Right ventricle myocardium inferior (tissue), 1 donor: ENCODE measurements around the gene MEAK7. TPM values are rescaled to one million over a fixed set of nuclear protein-coding genes. Genes with fewer than 3 reads are reported as not detected.

ENCODE experiments used
- ATAC-seq: fragments of 200-7000 bp; cut with Tn5 transposase; one replicate; pipeline ENCODE4 v1.9.1; 2020; ENCODE audit warnings: mild to moderate bottlenecking, moderate library complexity
- DNase-seq: peaks from one replicate; pipeline ENCODE4 v3.0.0; 2021; ENCODE audit errors: missing footprints
- intact Hi-C: fragments of 100-400 bp; cut with DNase I; formaldehyde crosslinking; loops from one replicate; pipeline ENCODE4 v1.11.0; 2022
- long read RNA-seq: library from polyadenylated mRNA; unstranded; transcript quantifications from one replicate; pipeline ENCODE4 v2.0.0, GENCODE V29; 2021
- total RNA-seq: library from RNA; stranded (reverse); fragmentation: NEBNext Ultra II Directional; extraction: Animal tissue kit (Norgen Biotek cat#: 25700); gene quantifications from one replicate; pipeline ENCODE4 v1.2.1, GENCODE V29; 2021
- donor health status: DM: no; HTN: yes; CAD: no; lungs with severe emphysema.

The MEAK7 gene, protein sequence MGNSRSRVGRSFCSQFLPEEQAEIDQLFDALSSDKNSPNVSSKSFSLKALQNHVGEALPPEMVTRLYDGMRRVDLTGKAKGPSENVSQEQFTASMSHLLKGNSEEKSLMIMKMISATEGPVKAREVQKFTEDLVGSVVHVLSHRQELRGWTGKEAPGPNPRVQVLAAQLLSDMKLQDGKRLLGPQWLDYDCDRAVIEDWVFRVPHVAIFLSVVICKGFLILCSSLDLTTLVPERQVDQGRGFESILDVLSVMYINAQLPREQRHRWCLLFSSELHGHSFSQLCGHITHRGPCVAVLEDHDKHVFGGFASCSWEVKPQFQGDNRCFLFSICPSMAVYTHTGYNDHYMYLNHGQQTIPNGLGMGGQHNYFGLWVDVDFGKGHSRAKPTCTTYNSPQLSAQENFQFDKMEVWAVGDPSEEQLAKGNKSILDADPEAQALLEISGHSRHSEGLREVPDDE
- total RNA-seq = 7.4 TPM
- long read RNA-seq, full-length matches to known transcripts = 1 of 1 reads
- long read RNA-seq, partial matches to known transcripts = 0 of 1 reads
- long read RNA-seq, other reads (novel, unspliced or antisense) = 0 of 1 reads

DNA sequence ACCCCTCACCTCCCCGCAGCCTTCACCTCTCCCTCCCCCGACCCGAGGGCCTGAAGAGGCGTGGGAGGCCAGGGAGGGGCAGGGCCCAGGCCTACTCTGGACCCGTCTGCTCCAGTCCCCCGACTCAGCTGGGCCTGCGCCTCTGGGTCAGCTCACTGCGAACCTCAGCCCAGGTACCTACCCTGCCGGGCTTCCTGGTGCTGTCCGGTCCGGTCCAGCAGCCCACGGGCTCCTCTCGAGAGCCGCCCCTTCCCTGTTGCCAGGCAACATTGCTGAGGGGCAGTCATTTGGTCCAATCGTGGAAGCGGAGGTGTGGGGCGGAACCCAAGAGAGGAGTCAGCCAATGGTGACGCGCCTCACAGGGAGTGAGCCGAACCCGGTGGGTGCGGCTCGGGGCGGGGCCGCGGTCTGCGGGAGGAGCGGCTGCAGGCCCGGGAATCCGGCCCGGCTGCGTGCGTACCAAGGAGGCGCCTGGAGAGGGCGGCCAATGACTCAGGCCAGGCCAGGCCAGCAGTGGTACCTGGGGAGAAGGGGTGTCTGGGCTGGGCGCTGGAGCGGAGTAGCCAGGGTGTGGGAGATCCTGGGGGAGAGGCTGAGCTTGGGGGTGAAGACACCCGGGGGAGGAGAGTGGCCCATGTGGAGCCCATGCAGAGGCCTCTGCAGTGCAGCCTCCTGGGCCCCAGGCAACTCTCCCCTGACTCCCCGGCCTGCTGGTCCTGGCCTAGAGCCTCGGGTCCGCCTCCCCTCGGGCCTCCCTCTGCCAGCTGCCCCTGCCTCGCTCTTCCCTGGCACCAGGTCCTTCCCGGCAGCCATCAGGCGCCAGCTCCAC, at the start of gene MEAK7:
Gene MEAK7, minus strand, starts transcription at position 240 of the 829 bp plus-strand sequence. CDS start 6,573 bp downstream, outside the sequence.
- DNase-seq (peak; percentile 99), ATAC-seq (peak; percentile 98)
- intact Hi-C loops = loop anchor here (2.0 to 10.0 kb wide), 2 partner anchors 114 to 470 kb away; partner anchors contain the start of gene COTL1

DNA sequence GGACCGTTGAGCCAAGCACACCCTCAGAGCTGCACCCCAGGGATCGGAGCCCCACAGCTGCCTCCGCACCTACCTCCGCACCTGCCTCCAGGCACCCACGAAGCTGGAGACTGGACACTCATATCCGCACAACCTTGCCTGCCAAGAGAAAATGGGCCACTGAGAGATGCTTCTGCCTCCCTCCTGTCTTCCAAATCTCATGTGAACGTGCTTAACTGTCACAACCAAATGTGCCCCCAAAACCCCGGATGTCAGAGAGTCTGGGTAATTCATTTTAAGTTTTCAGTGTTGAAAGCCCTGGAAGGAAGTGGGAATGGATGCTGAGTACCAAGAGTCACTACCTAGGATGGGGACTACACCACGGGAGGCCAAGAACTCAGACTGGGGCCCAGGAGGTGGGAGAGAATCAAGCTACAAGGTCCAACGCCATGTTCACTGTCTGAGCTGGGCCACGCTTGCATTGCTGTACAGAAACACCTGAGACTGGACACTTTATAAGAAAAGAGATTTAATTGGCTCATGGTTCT, 49.5 kb upstream of the MEAK7 start:
- DNase-seq (no peak), ATAC-seq (no peak)
- intact Hi-C loops = no loop called here

DNA sequence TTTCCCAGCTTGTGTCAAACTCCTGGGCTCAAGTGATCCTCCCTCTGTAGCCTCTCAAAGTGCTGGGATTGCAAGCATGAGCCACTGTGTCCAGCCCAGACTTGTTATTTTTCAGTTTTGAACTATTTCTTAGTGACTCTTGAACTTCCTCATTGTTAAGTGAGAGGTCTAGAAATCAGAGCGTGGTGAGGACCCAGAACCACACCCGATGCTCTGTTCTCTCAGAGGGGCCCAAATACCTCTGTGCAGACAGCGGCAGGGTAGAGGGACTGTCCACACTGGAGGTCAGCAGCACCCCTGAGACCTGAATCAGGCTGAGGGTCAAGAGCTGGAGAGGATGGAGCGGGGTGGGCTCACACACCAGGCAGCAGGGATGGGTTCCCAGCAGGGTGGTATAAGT, 47.7 kb upstream of the MEAK7 start:
- no peak for ATAC-seq
- intact Hi-C loops = no loop called here
- DNase-seq = no peak

DNA sequence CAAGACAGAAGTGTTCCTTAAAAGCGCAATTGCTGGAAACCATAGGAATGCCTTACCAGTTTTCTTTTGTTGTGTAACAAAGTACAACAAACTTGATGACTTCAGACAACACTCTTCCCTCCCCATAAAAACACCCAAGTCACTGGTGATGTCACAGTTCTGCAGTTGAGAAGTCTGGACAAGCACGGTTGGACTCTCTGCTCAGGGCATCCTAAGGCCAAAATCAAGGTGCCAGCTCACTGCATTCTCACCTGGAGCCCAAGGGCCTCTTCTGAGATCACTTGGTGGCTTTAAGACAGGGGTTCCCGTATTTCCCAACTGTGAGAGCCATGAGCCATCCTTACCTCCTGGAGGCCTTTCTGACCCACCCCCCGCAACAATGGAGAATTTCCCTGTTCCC, 45.6 kb upstream of the MEAK7 start:
- DNase-seq (no peak), ATAC-seq (no peak)
- intact Hi-C loops = no loop called here

DNA sequence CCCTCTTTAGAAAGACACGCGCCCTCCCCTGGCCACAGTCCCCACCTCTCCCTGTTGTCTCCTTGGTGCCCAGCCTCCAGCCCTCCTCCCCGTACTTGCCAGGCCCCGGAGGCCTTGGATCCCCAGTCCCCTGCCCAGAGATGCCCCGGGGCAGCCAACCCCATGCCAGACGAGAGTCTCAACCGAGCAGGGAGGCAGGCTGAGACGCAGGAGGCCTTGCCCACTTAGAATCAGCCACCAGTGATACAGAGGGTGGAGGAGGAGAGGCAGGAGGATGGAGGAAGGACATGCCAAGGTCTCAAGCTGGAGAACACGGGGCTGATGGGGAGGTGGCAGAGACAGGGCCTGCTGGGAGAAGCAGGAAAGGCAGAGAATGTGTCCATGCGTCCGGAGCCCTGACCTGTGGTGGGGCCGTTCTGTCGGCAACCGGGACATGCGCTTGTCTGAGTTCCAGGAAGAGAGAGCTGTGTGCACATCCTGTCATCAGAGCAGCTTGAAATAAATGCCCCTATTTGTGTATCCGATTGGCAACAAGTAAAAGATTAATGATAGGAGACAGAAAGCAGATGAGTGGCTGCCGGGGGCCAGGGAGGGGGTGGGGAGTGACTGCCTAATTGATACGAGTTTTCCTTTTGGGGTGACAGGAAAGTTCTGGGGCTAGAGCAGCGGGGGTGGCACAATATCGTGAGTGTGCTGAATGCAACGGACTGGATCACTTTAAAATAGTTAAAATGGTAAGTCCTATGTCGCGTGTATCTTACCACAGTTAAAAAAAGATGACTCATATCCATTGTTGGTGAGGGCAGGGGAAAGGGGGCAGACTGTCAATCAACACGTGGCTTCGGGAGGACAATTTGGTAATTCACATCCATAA, 44.7 kb upstream of the MEAK7 start:
- no peak for ATAC-seq
- intact Hi-C loops = no loop called here
- no peak for DNase-seq

DNA sequence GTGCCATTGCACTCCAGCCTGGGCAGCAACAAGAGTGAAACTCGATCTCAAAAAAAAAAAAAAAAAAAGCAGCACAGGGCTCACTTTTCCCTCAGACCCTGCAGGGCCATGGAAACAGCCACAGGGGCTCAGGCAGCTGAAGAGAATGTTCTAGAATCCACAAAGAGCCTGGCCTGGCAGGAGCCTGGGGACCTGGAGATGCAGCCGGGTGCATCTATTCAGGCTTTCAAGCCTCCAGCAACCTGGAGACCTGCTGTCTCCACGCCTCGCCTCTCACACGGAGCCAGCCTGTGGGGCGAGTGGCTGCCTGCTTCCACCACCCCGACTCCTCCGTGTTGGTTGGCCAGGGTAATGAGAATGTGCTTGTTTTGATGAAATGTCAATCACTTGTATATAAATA, 44.0 kb upstream of the MEAK7 start:
- intact Hi-C loops = no loop called here
- ATAC-seq (no peak), DNase-seq (no peak)

DNA sequence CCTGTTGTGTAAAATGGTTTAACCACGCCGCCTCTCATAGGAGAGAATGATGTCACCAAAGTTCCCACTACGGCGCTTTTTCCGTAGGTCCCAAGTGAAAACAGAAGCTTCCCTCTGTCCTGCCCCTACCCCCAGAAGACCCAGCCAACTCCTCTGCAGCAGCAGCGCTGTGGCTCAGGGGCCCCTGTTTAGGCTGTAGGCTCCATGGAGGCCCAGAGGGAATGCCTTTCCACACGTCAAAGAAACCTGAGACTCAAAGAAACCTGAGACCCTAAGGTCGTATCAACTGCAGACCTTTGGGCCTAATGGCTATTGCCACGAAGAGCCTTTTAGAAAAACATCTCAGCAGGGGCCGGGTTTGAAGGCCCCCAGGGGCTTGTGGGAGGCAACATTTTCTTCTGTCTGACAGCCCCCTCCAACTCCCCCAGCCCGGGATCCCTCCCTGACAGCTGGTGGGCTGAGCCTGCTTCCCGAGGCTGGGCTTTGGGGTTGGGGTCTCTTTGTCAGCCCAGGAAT, 43.1 kb upstream of the MEAK7 start:
- ATAC-seq = no peak
- intact Hi-C loops = no loop called here
- DNase-seq = no peak

DNA sequence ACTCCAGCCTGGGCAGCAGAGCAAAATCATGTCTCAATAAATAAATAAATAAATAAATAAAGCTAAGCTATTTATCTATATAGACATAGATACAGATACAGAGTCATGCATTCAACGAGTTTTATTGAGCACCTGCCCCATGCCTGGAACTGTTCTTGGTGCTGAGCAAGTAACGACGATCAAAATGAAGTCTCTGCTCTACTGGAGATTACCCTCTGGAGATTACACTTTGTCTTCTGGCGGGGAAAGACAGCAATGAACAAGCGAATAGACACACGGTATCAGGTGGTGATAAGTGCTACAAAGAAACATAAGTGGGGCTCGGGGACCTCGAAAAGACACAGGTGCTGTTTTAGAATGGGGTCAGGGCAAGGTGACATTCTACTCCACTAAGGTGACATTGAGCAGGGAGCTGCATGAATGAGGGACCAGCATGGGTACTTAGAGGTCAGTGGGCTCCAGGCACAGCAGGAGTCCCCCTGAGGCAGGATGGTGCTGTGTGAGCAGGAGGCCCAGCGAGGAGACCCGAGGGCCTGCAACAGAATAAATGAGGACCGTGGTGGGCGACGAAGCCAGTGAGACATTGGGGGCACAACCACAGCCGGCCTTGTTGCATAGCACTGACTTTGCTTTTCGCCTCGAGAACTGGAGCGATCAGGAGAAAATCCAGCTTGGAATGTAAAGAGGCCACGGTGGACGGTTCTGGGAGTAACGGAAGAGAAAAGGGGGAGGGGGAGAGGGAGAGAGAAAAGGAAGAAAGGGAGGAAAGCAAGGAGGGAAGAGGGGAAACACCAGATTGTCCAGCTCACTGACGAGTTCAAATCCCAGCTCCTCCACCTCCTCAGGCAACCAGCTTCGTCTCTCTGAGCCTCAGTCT, 42.4 kb upstream of the MEAK7 start:
- intact Hi-C loops = no loop called here
- DNase-seq = no peak
- ATAC-seq = no peak

DNA sequence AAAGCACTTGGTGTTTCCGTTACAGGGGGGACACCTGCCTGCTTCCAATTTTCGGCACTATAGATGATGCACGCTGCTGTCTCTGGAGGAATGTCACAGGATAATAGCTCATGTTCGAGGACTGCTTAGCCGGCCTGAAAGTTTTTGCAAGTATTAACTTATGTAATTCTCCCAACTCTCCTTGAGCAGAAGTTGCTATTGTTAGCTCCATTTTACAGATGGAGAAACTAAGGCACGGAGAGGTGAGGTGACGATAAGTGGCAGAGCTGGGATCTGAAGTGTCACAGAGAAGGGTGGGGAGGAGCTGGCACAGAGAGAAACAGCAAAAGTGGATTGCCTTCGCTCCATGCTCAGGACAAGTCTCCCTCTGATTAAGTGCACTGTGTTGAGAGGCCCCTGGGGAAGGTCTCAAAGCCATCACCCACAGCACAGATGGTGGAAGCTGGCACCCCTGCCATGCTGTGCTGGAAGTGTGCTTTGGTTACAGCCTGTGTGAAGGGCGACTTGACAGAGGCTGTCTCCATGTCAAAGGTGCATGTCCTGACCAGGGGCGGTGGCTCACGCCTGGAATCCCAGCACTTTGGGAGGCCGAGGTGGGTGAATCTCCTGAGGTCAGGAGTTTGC, 40.8 kb upstream of the MEAK7 start:
- intact Hi-C loops = no loop called here
- ATAC-seq = no peak
- DNase-seq = no peak

DNA sequence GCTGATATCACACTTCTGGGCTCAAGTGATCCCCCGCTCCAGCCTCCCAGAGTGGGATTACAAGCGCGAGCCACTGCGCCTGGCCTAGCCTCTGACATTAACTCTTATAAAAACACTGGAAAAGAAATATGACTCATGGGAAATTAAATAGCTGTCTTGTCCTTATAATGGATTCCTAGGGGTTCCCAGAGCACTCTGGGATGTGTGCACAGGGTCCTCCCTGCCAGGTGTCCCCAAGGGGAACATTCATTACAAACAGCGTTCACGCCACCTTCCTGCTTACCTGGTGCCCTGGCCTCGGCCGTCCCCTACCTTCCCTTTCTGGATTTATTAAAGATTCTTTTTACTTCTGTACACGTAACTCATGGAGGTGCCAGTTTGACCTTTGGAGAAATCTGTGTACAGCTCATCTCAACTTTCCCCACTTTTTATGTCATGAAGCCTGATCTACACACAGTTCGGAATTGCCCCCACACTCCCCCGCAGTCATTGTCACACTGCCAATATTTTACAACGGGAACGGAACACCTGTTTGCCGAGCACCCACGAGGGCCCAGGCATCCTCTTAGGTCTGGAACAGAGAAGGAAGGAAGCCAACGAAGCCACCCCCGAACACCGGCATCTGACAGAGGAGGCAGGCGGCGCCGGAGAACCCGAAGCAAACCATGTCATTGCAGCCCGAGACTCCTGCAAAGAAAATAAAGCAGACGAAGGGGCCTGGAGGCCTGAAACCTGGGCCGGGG, 39.7 kb upstream of the MEAK7 start:
- intact Hi-C loops = no loop called here
- DNase-seq = no peak
- ATAC-seq = no peak

DNA sequence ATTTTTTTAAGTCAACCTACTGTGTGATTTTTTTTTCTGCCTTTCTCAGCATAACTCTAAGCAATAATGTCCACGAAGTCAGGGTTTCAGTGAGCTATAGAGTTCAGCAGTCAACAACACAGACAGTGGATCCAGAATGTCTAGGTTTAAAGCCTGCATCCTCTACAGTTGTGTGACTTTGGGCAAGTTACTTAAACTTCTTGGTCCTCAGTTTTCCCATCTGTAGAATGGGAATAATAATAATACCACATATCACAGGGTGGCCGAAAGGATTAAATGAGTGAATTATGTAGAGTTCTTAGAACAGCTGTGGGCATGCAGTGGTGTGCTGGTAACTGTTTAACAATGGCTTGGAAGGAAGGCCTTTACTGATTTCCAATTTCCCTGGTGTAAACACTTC, 38.8 kb upstream of the MEAK7 start:
- DNase-seq = no peak
- intact Hi-C loops = no loop called here
- no peak for ATAC-seq

DNA sequence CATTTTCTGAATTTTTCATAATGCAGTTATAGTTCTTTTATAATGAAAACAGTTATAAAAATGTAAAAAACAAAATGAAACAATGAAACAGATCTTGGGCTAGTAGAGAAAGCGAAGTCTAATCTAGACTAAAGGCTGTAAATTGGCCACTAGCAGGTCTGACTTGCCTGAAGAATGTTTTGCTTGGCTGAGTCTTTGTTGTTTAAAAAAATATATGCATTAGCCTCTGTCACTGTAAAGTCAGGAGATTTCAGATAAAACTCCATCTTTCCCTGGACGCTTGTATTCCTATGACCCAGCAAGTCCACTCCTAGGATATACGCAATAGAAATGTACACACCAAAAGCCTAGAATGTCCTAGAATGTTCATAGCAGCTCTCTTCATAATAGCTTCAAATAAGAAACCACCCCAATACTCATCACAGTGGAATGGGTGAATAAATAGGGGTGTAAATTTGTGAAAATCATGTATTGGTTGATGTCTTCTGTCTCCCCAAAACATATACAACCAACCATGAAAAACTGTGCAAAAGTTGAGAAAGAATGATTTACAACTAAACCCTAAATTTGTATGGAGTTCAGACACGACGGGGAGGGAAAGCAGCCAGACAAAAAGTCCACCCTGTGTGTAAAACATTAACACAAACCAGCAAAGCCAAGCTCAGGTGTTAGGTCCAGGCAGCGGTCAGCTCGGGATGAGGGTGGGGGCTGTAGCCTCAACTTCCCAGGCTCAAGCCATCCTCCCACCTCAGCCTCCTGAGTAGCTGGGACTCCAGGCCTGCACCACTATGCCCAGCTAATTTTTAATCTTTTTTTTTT, 37.7 kb upstream of the MEAK7 start:
- intact Hi-C loops = no loop called here
- ATAC-seq (no peak), DNase-seq (no peak)

DNA sequence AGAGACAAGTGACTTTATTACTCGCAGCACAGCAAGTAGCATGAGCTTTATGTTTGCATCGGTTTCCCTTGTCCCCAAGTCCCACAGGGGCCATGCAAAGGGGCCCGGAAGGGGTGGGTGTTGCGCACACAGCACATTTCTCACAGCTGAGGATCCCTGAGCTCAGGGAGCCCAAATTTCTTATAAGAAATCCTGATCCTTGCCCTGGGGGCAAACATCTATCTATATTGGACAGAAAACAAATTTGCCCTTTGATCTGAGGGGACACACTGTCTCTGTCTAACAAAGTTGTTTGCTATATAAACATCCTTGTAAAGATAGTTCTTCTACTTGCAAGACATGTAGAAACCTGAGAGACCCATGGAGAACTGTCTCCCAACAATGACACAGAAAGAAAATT, 35.7 kb upstream of the MEAK7 start:
- no peak for DNase-seq
- no peak for ATAC-seq
- intact Hi-C loops = no loop called here

DNA sequence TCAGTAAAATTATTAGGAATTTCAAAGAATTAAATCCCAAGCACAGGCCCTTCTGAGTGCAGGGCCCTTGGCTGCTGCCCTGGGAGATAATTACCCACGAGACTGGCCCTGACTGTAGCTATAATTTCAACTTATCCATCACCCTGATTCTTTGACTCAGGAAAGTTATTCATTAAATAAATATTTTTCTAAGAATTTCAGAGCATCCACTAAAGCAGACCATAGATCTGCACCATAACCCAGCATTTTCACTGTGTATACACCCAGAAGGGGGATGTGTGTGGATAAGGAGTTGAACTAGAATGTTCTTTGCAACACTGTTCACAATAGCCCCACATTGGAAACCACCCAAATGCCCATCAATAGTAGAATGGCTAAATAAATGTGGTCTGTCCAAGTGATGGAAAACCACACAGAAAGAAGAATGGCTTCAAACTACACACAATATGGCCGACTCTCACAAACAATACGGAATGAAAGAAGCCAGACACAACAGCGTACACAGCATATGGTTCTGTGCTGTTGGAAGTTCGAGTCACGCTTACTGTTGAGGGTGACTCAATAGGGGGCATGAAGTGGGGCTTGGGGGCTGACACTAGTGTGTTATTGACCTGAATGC, 33.9 kb upstream of the MEAK7 start:
- ATAC-seq (no peak), DNase-seq (no peak)
- intact Hi-C loops = no loop called here

DNA sequence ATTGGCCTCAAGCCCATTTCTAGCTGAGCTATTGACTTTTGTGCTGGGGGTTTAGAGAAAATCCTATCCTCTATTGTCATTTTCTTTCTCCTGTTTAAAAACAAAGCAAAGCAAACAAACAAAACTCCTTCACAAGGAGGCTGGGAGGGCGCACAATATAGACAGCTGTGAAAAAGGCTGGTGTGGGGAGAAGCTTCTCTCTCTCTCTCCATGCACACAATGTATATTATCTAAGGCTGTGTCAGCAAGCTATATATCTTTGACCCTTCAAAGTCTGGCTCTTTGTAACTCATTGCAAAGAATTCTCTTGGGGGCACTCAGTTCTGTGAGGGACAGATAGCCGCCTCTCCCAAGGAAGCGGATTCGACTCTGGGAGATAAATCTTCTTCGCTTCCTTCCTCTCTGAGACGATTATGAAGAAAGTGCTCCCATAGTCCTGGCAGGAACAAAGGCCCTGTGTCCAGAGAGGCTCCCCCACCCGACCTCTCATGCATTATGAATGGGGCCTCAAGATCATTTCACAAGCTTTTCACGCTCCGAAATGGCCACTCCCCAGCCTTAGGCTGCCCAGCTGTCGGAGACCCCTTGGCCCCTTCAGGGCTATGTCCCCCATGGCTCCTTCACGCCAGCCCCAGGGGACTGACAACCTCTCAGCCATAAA, 33.2 kb upstream of the MEAK7 start:
- intact Hi-C loops = no loop called here
- DNase-seq (no peak), ATAC-seq (no peak)
